ENCODE data around the gene PQBP1. TPM values are rescaled to one million over a fixed set of nuclear protein-coding genes. Genes with fewer than 3 reads are reported as not detected.
A peak's percentile ranks its signal among the peaks of the same experiment; 100 is the strongest.

Gene PQBP1
- total RNA-seq, 2 donors from 2014 or later = 46.6 to 69.0 TPM

DNA sequence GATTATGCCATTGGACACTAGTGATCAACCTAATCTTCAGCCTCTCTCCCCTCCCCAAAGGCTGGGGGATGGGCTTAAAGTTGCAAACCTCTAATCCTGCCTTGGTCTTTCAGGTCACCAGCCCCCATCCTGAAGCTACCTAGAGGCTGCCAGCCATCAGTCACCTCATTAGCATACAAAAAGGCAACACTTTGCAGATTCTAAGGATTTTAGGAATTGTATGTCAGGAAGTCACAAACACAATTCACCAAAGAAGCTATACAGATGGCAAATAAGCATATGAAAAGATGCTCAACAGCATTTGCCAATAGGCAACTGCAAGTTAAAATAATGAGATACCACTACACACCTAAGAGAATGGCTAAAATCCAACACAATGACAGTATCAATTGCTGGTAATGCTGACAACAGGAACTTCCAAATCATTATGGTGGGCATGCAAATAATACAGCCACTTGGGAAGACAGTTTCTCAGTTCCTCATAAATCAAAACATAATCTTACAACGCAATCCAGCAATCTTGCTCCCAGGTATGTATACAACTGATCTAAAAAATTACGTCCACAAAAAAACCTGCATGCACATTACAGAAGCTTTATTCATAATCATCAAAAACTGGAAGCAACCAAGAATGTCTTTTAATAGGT lies 30.1 kb downstream of the PQBP1 start:
- peak; percentile 82 for DNase-seq
- peaks cover 47% of the 10 kb centered on the region for H3K36me3 Mint-ChIP-seq (ENCODE audit: low read depth)
- 13% methylated on average over 2 of the region's 2 CpGs; no CpG with 5 or more reads in 1 of the 2 experiments for WGBS, 2 experiments (ENCODE audit: insufficient coverage in 1 of 2, insufficient read length in 1 of 2)
- H3K27ac Mint-ChIP-seq = peak overlapping the region; percentile 92
- H3K27me3 Mint-ChIP-seq (ENCODE audit: insufficient read depth) = no peaks in the 10 kb centered on the region
- no peaks in the 10 kb centered on the region for H3K4me1 ChIP-seq (ENCODE audit: control insufficient read depth, insufficient read depth, low read length)
- H3K9me3 ChIP-seq (ENCODE audit: control insufficient read depth, low read length) = no peaks in the 10 kb centered on the region
- no peak overlapping the region for H3K4me3 ChIP-seq (ENCODE audit: low read length)
- peaks cover 57% of the 10 kb centered on the region for H3K9me3 Mint-ChIP-seq
- TF ChIP-seq, protein P1, sequence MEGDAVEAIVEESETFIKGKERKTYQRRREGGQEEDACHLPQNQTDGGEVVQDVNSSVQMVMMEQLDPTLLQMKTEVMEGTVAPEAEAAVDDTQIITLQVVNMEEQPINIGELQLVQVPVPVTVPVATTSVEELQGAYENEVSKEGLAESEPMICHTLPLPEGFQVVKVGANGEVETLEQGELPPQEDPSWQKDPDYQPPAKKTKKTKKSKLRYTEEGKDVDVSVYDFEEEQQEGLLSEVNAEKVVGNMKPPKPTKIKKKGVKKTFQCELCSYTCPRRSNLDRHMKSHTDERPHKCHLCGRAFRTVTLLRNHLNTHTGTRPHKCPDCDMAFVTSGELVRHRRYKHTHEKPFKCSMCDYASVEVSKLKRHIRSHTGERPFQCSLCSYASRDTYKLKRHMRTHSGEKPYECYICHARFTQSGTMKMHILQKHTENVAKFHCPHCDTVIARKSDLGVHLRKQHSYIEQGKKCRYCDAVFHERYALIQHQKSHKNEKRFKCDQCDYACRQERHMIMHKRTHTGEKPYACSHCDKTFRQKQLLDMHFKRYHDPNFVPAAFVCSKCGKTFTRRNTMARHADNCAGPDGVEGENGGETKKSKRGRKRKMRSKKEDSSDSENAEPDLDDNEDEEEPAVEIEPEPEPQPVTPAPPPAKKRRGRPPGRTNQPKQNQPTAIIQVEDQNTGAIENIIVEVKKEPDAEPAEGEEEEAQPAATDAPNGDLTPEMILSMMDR (conservative IDR thresholded peaks at IDR 0.05) = no peak
- no peak overlapping the region for H3K9ac ChIP-seq (ENCODE audit: extremely low read depth, low read length, poor library complexity, severe bottlenecking)
- H3K4me3 Mint-ChIP-seq = peak overlapping the region; percentile 45
- H3K4me1 Mint-ChIP-seq = peaks cover 25% of the 10 kb centered on the region
- peaks cover 24% of the 10 kb centered on the region for H3K36me3 ChIP-seq (ENCODE audit: control insufficient read depth, insufficient read depth, low read length)
- no peak overlapping the region for H3K27ac ChIP-seq (ENCODE audit: low read depth, low read length)
- no peaks in the 10 kb centered on the region for H3K27me3 ChIP-seq (ENCODE audit: control insufficient read depth, insufficient read depth, low read length, poor library complexity, severe bottlenecking)

DNA sequence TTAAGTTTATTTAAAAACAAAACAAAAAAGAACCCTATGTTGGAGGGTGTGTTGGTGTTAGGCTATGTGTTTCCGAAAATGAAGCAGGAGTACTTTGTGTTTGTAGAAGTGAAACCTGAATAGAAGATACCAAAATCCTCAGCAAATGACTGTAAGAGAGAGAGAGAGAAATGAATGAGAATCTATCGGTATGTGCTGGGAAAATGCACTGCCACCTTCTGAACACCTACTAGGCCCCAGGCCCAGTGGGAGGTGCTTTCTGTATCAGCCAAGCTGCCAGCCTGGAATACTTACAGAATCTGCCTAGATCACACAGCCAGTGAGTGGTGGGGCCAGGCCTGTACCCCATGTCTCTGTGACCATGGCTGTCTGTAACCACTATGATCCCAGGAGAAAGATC lies 36.0 kb downstream of the PQBP1 start:
- H3K27ac ChIP-seq (ENCODE audit: low read depth, low read length) = no peak overlapping the region
- Mint-ChIP-seq H3K9me3 (peaks cover 59% of the 10 kb centered on the region), H3K4me3 (no peak overlapping the region), H3K4me1 (peaks cover 16% of the 10 kb centered on the region), H3K27me3 (ENCODE audit: insufficient read depth) (no peaks in the 10 kb centered on the region), H3K27ac (no peak overlapping the region), H3K36me3 (ENCODE audit: low read depth) (peaks cover 46% of the 10 kb centered on the region)
- no peaks in the 10 kb centered on the region for H3K9me3 ChIP-seq (ENCODE audit: control insufficient read depth, low read length)
- DNase-seq = no peak
- no peaks in the 10 kb centered on the region for H3K27me3 ChIP-seq (ENCODE audit: control insufficient read depth, insufficient read depth, low read length, poor library complexity, severe bottlenecking)
- H3K4me3 ChIP-seq (ENCODE audit: low read length) = no peak overlapping the region
- TF ChIP-seq, protein P1 (conservative IDR thresholded peaks at IDR 0.05) = no peak
- H3K4me1 ChIP-seq (ENCODE audit: control insufficient read depth, insufficient read depth, low read length) = peaks cover 3% of the 10 kb centered on the region
- WGBS, 2 experiments (ENCODE audit: insufficient coverage in 1 of 2, insufficient read length in 1 of 2) = 92 to 100% methylated on average over 1 to 2 of the region's 2 CpGs
- H3K36me3 ChIP-seq (ENCODE audit: control insufficient read depth, insufficient read depth, low read length) = peaks cover 36% of the 10 kb centered on the region
- H3K9ac ChIP-seq (ENCODE audit: extremely low read depth, low read length, poor library complexity, severe bottlenecking) = no peak overlapping the region

DNA sequence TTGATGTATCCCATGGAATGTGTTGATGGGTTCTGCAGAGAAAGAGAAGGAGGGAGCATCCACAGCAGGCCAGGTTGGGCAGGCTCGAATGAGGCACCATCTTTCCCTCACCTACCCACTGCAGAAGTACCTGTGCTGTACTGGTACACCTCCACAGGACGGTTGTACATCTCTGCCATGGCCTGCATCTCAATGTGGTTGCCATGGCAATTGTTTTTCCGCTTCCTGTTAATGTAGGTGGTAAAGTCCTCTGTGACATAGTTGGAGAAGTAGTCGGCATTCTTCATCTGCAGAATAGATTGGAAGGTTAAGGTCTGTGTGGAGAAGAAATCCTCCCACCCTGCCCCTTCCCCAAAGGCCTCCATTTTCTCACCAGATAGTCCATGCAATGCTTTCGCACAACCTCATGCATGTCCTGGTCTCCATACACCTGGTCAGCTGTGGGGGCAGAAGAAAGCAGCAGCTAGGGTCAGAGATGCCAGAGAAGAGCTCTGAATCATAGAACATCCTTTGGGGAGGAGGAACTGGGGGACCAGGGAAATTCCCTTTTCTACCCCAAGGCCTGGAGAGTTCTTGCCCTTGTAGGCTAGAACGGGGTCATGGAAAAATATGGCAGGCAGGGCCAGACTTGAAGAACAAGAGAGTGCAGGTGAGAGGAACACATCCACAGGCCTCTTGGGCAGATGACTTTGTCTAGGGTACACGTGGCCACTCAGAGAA lies 37.0 kb downstream of the PQBP1 start:
- H3K36me3 ChIP-seq (ENCODE audit: control insufficient read depth, insufficient read depth, low read length) = peaks cover 45% of the 10 kb centered on the region
- H3K4me3 Mint-ChIP-seq = no peak overlapping the region
- H3K27ac Mint-ChIP-seq = no peak overlapping the region
- TF ChIP-seq, protein P1 (conservative IDR thresholded peaks at IDR 0.05) = no peak
- no peak overlapping the region for H3K27ac ChIP-seq (ENCODE audit: low read depth, low read length)
- no peaks in the 10 kb centered on the region for H3K9me3 ChIP-seq (ENCODE audit: control insufficient read depth, low read length)
- DNase-seq = no peak
- H3K27me3 ChIP-seq (ENCODE audit: control insufficient read depth, insufficient read depth, low read length, poor library complexity, severe bottlenecking) = no peaks in the 10 kb centered on the region
- peaks cover 54% of the 10 kb centered on the region for H3K36me3 Mint-ChIP-seq (ENCODE audit: low read depth)
- peaks cover 62% of the 10 kb centered on the region for H3K9me3 Mint-ChIP-seq
- 93% methylated on average over 7 of the region's 7 CpGs; no CpG with 5 or more reads in 1 of the 2 experiments for WGBS, 2 experiments (ENCODE audit: insufficient coverage in 1 of 2, insufficient read length in 1 of 2)
- H3K27me3 Mint-ChIP-seq (ENCODE audit: insufficient read depth) = no peaks in the 10 kb centered on the region
- H3K9ac ChIP-seq (ENCODE audit: extremely low read depth, low read length, poor library complexity, severe bottlenecking) = no peak overlapping the region
- no peak overlapping the region for H3K4me3 ChIP-seq (ENCODE audit: low read length)
- H3K4me1 ChIP-seq (ENCODE audit: control insufficient read depth, insufficient read depth, low read length) = peaks cover 3% of the 10 kb centered on the region
- peaks cover 16% of the 10 kb centered on the region for H3K4me1 Mint-ChIP-seq
